Astrocyte (in vitro differentiated cells and primary cell): Measurements from ENCODE around the gene ZHX3. TPM values are rescaled to one million over a fixed set of nuclear protein-coding genes. Genes with fewer than 3 reads are reported as not detected.

Experiments used
- DNase-seq: peaks from one replicate; pipeline ENCODE4 v3.0.0-alpha.2; 2010; ENCODE audit warnings: low read depth
- FAIRE-seq: peaks from 2 replicates; lab custom pipeline; 2011; peaks lifted over from hg19 to GRCh38; lab: Jason Lieb, UNC
- H2AFZ ChIP-seq: 2 replicates; pipeline ENCODE4 v1.6.0; 2012; ENCODE audit warnings: low read depth, low read length, inconsistent platforms
- H3K27ac ChIP-seq: 2 replicates; pipeline ENCODE4 v1.5.1; 2011; ENCODE audit warnings: low read depth, low read length, inconsistent platforms
- H3K27me3 ChIP-seq: 2 replicates; pipeline ENCODE4 v1.6.0; 2011; ENCODE audit warnings: low read length, inconsistent platforms; ENCODE audit not compliant: insufficient read depth
- H3K36me3 ChIP-seq: 2 replicates; pipeline ENCODE4 v1.5.1; 2011; ENCODE audit warnings: low read length, inconsistent platforms; ENCODE audit not compliant: insufficient read depth
- H3K4me1 ChIP-seq: 2 replicates; pipeline ENCODE4 v1.5.1; 2011; ENCODE audit warnings: low read length, inconsistent platforms; ENCODE audit not compliant: insufficient read depth
- H3K4me2 ChIP-seq: 2 replicates; pipeline ENCODE4 v1.6.0; 2012; ENCODE audit warnings: low read length, inconsistent platforms
- H3K4me3 ChIP-seq: 2 replicates; pipeline ENCODE4 v1.5.1; 2011; ENCODE audit warnings: low read depth, mild to moderate bottlenecking, low read length, inconsistent platforms; ENCODE audit not compliant: insufficient read depth
- H3K79me2 ChIP-seq: 2 replicates; pipeline ENCODE4 v1.6.0; 2012; ENCODE audit warnings: mild to moderate bottlenecking, low read length, inconsistent platforms; ENCODE audit not compliant: insufficient read depth
- H3K9ac ChIP-seq: 2 replicates; pipeline ENCODE4 v1.6.0; 2012; ENCODE audit warnings: mild to moderate bottlenecking, low read length, inconsistent platforms
- H3K9me3 ChIP-seq: 2 replicates; pipeline ENCODE4 v1.5.1; 2012; ENCODE audit warnings: low read depth, mild to moderate bottlenecking, low read length, inconsistent platforms; ENCODE audit not compliant: insufficient read depth
- H4K20me1 ChIP-seq: 2 replicates; pipeline ENCODE4 v1.6.0; 2012; ENCODE audit warnings: low read length, inconsistent platforms; ENCODE audit not compliant: insufficient read depth
- H3K27ac Mint-ChIP-seq: one replicate; pipeline ENCODE4 v1.8.0; 2021; ENCODE audit warnings: mild to moderate bottlenecking, mixed read lengths; ENCODE audit not compliant: unreplicated experiment
- H3K27me3 Mint-ChIP-seq: one replicate; pipeline ENCODE4 v1.8.0; 2021; ENCODE audit warnings: low read depth, mixed read lengths; ENCODE audit not compliant: unreplicated experiment
- H3K36me3 Mint-ChIP-seq: one replicate; pipeline ENCODE4 v1.8.0; 2021; ENCODE audit warnings: low read depth, mixed read lengths; ENCODE audit not compliant: unreplicated experiment
- H3K4me1 Mint-ChIP-seq: one replicate; pipeline ENCODE4 v1.8.0; 2021; ENCODE audit warnings: low read depth, mixed read lengths; ENCODE audit not compliant: unreplicated experiment
- H3K4me3 Mint-ChIP-seq: one replicate; pipeline ENCODE4 v1.8.0; 2021; ENCODE audit warnings: mild to moderate bottlenecking, moderate library complexity, mixed read lengths; ENCODE audit not compliant: unreplicated experiment
- H3K9me3 Mint-ChIP-seq: one replicate; pipeline ENCODE4 v1.8.0; 2021; ENCODE audit warnings: mild to moderate bottlenecking, mixed read lengths; ENCODE audit not compliant: unreplicated experiment
- CTCF ChIP-seq: IDR thresholded peaks from 2 replicates; pipeline ENCODE4 v1.5.1; 2011; ENCODE audit warnings: low read depth, mild to moderate bottlenecking, inconsistent platforms, low read length, moderate library complexity; ENCODE audit not compliant: insufficient read depth
- EZH2 ChIP-seq: IDR thresholded peaks from 2 replicates; pipeline ENCODE4 v1.6.1; 2012; ENCODE audit warnings: mild to moderate bottlenecking, low read length, inconsistent platforms; ENCODE audit not compliant: insufficient read depth
- total RNA-seq: library from RNA; stranded (reverse); gene quantifications from 2 replicates; pipeline ENCODE4 v1.2.1, GENCODE V29; 2021

ZHX3 gene
- total RNA-seq, 1 donor from 2014 or later, result 41.6 TPM

GRCh38 chr20:41300886-41301285 lies 16.6 kb downstream of the ZHX3 start:
- H3K27ac Mint-ChIP-seq, result no peak overlapping the region
- H4K20me1 ChIP-seq, result peaks cover 78% of the 10 kb centered on the region
- no peak for FAIRE-seq

GRCh38 chr20:41300383-41300782 lies 17.1 kb downstream of the ZHX3 start:
- Histone ChIP-seq H3K4me1 (no peaks in the 10 kb centered on the region), H3K27me3 (no peaks in the 10 kb centered on the region), H3K4me3 (no peak overlapping the region), H2AFZ (no peak overlapping the region), H3K79me2 (peaks cover 91% of the 10 kb centered on the region), H3K9ac (no peak overlapping the region), H3K9me3 (no peaks in the 10 kb centered on the region), H3K4me2 (no peak overlapping the region), H3K36me3 (no peaks in the 10 kb centered on the region), H4K20me1 (peaks cover 78% of the 10 kb centered on the region), H3K27ac (no peak overlapping the region)
- no peaks in the 10 kb centered on the region for H3K9me3 Mint-ChIP-seq
- FAIRE-seq, result no peak
- TF ChIP-seq EZH2 (no peak), CTCF (no peak)
- H3K36me3 Mint-ChIP-seq, result no peaks in the 10 kb centered on the region
- H3K27ac Mint-ChIP-seq, result peak overlapping the region; percentile 81
- DNase-seq, result no peak
- no peak overlapping the region for H3K4me3 Mint-ChIP-seq
- H3K4me1 Mint-ChIP-seq, result peaks cover 10% of the 10 kb centered on the region
- H3K27me3 Mint-ChIP-seq, result no peaks in the 10 kb centered on the region

More at GRCh38 chr20:41300886-41301285, 16.6 kb downstream of the ZHX3 start:
- Histone ChIP-seq H3K27me3 (no peaks in the 10 kb centered on the region), H3K36me3 (no peaks in the 10 kb centered on the region), H3K4me2 (no peak overlapping the region), H3K27ac (no peak overlapping the region), H3K4me3 (no peak overlapping the region), H2AFZ (no peak overlapping the region), H3K9me3 (no peaks in the 10 kb centered on the region), H3K9ac (no peak overlapping the region), H3K4me1 (no peaks in the 10 kb centered on the region), H3K79me2 (peaks cover 87% of the 10 kb centered on the region)
- H3K4me3 Mint-ChIP-seq, result no peak overlapping the region
- no peaks in the 10 kb centered on the region for H3K27me3 Mint-ChIP-seq
- no peak for DNase-seq
- H3K9me3 Mint-ChIP-seq, result no peaks in the 10 kb centered on the region
- TF ChIP-seq EZH2, result no peak
- no peak for TF ChIP-seq CTCF
- H3K4me1 Mint-ChIP-seq, result peaks cover 10% of the 10 kb centered on the region
- H3K36me3 Mint-ChIP-seq, result no peaks in the 10 kb centered on the region

- no peak overlapping the region for H3K4me3 ChIP-seq
- H3K36me3 ChIP-seq, result no peaks in the 10 kb centered on the region
- no peak overlapping the region for H3K4me2 ChIP-seq
- Mint-ChIP-seq H3K4me1 (peaks cover 10% of the 10 kb centered on the region), H3K36me3 (no peaks in the 10 kb centered on the region), H3K4me3 (no peak overlapping the region), H3K27ac (no peak overlapping the region), H3K9me3 (no peaks in the 10 kb centered on the region), H3K27me3 (no peaks in the 10 kb centered on the region)
- H3K79me2 ChIP-seq, result peaks cover 91% of the 10 kb centered on the region
- H3K9ac ChIP-seq, result no peak overlapping the region
- no peak overlapping the region for H3K27ac ChIP-seq
- H4K20me1 ChIP-seq, result peaks cover 78% of the 10 kb centered on the region
- H3K9me3 ChIP-seq, result no peaks in the 10 kb centered on the region
- no peak for DNase-seq
- no peaks in the 10 kb centered on the region for H3K27me3 ChIP-seq
- no peaks in the 10 kb centered on the region for H3K4me1 ChIP-seq
- TF ChIP-seq CTCF (no peak), EZH2 (no peak)
- FAIRE-seq, result no peak
- H2AFZ ChIP-seq, result no peak overlapping the region
Observed at GRCh38 chr20:41299899-41300298, 17.6 kb downstream of the ZHX3 start.
